HG03460 (cell line): ENCODE measurements around the gene HS3ST6.
"Not testable (repeated sequence)": the region's sequence is repeated elsewhere in the genome, so short reads cannot be mapped to it uniquely, and the experiment has no call there.

Source experiments
- ATAC-seq: cut with Tn5 transposase; IDR thresholded peaks from one replicate; pipeline ENCODE4 v1.9.1; 2021; ENCODE audit not compliant: unreplicated experiment

The HS3ST6 gene

GRCh38 chr16:1918351-1919326 is at the start of gene HS3ST6:
Gene HS3ST6, minus strand, starts transcription at chr16:1918415. Its CDS starts 92 bp downstream, at chr16:1918323.
- no peak for ATAC-seq

GRCh38 chr16:1966460-1966859 is 48.2 kb upstream of the HS3ST6 start, which contains the start of gene RNF151:
Gene RNF151, plus strand, starts transcription at chr16:1966856. Its CDS starts 26 bp downstream, at chr16:1966882.
- ATAC-seq: no peak

GRCh38 chr16:1965396-1966001 is 47.3 kb upstream of the HS3ST6 start:
- no peak for ATAC-seq

GRCh38 chr16:1964506-1965395 is 46.5 kb upstream of the HS3ST6 start, which contains the start of gene RPS2:
Gene RPS2, minus strand, starts transcription at chr16:1964826. Its CDS starts 201 bp downstream, at chr16:1964625.
- ATAC-seq: peak; percentile 65

- ATAC-seq: peak; percentile 3
Observed at GRCh38 chr16:1963806-1964505, 45.7 kb upstream of the HS3ST6 start.

- ATAC-seq: not testable (repeated sequence)
Observed at GRCh38 chr16:1962161-1963153, 44.2 kb upstream of the HS3ST6 start.

- ATAC-seq: no peak
Observed at GRCh38 chr16:1961651-1962067, 43.4 kb upstream of the HS3ST6 start.

GRCh38 chr16:1960665-1961630 is 42.7 kb upstream of the HS3ST6 start:
- ATAC-seq: no peak

GRCh38 chr16:1959269-1960039 is 41.2 kb upstream of the HS3ST6 start, which contains the start of gene NDUFB10:
Gene NDUFB10, plus strand, starts transcription at chr16:1959538. Its CDS starts 87 bp downstream, at chr16:1959625.
- ATAC-seq: peak; percentile 60

GRCh38 chr16:1958715-1959268 is 40.6 kb upstream of the HS3ST6 start:
- no peak for ATAC-seq

GRCh38 chr16:1958143-1958491 is 39.9 kb upstream of the HS3ST6 start:
- not testable (repeated sequence) for ATAC-seq

- ATAC-seq: not testable (repeated sequence)
Observed at GRCh38 chr16:1957434-1958142, 39.4 kb upstream of the HS3ST6 start.

- ATAC-seq: no peak
Observed at GRCh38 chr16:1953734-1954133, 35.5 kb upstream of the HS3ST6 start.

- ATAC-seq: no peak
Observed at GRCh38 chr16:1950559-1950958, 32.3 kb upstream of the HS3ST6 start.

- ATAC-seq: no peak
Observed at GRCh38 chr16:1950047-1950446, 31.8 kb upstream of the HS3ST6 start.

- no peak for ATAC-seq
Observed at GRCh38 chr16:1949507-1949906, 31.3 kb upstream of the HS3ST6 start.
